Neural progenitor cell (in vitro differentiated cells): Measurements from ENCODE around the gene CCNG2. TPM values are rescaled to one million over a fixed set of nuclear protein-coding genes. Genes with fewer than 3 reads are reported as not detected.

Source experiments
- DNase-seq: peaks from one replicate; pipeline ENCODE4 v3.0.0-alpha.2; 2016; ENCODE audit warnings: low spot score
- H2AFZ ChIP-seq: fragments of 200-600 bp; sonication (generic); replicated peaks from 2 replicates; pipeline ENCODE4 v1.6.1; 2016; ENCODE audit warnings: antibody characterized with exemption
- H3F3A ChIP-seq: fragments of 200-600 bp; sonication (generic); 2 replicates; pipeline ENCODE4 v1.6.1; 2016; ENCODE audit warnings: antibody characterized with exemption, low read depth
- H3K27ac ChIP-seq: fragments of 200-600 bp; sonication (generic); 2 replicates; pipeline ENCODE4 v1.5.1; 2016; ENCODE audit warnings: mild to moderate bottlenecking
- H3K27me3 ChIP-seq: fragments of 200-600 bp; sonication (generic); 2 replicates; pipeline ENCODE4 v1.6.1; 2016; ENCODE audit warnings: mild to moderate bottlenecking, moderate library complexity
- H3K36me3 ChIP-seq: fragments of 200-600 bp; sonication (generic); 2 replicates; pipeline ENCODE4 v1.5.1; 2016
- H3K4me1 ChIP-seq: fragments of 200-600 bp; sonication (generic); 2 replicates; pipeline ENCODE4 v1.6.1; 2016; ENCODE audit warnings: mixed run types
- H3K4me2 ChIP-seq: fragments of 200-600 bp; sonication (generic); 2 replicates; pipeline ENCODE4 v1.6.1; 2016
- H3K4me3 ChIP-seq: fragments of 200-600 bp; sonication (generic); 2 replicates; pipeline ENCODE4 v1.5.1; 2016
- H3K79me2 ChIP-seq: fragments of 200-600 bp; sonication (generic); 2 replicates; pipeline ENCODE4 v1.6.1; 2016; ENCODE audit warnings: low read depth
- H3K9ac ChIP-seq: fragments of 200-600 bp; sonication (generic); 2 replicates; pipeline ENCODE4 v1.6.1; 2016
- H3K9me3 ChIP-seq: fragments of 200-600 bp; sonication (generic); 2 replicates; pipeline ENCODE4 v1.5.1; 2016; ENCODE audit warnings: low read depth
- H4K20me1 ChIP-seq: fragments of 200-600 bp; sonication (generic); 2 replicates; pipeline ENCODE4 v1.6.1; 2016; ENCODE audit warnings: low read depth
- H3K27ac Mint-ChIP-seq: 3 replicates; pipeline ENCODE4 v1.8.0; 2021; ENCODE audit warnings: mixed read lengths
- H3K27me3 Mint-ChIP-seq: 2 replicates; pipeline ENCODE4 v1.8.0; 2022; ENCODE audit warnings: low read depth, mild to moderate bottlenecking, inconsistent platforms, moderate library complexity, mixed read lengths; ENCODE audit not compliant: insufficient read depth
- H3K36me3 Mint-ChIP-seq: 3 replicates; pipeline ENCODE4 v1.8.0; 2021; ENCODE audit warnings: mixed read lengths
- H3K4me1 Mint-ChIP-seq: 3 replicates; pipeline ENCODE4 v1.8.0; 2021; ENCODE audit warnings: mixed read lengths
- H3K4me3 Mint-ChIP-seq: 3 replicates; pipeline ENCODE4 v1.8.0; 2021; ENCODE audit warnings: mild to moderate bottlenecking, moderate library complexity, mixed read lengths
- H3K9me3 Mint-ChIP-seq: 3 replicates; pipeline ENCODE4 v1.8.0; 2020; ENCODE audit warnings: mixed read lengths
- CTCF ChIP-seq: fragments of 200-600 bp; sonication (generic); IDR thresholded peaks from 2 replicates; pipeline ENCODE4 v1.5.1; 2017; ENCODE audit warnings: antibody characterized with exemption, mild to moderate bottlenecking
- EZH2 ChIP-seq: fragments of 200-600 bp; sonication (generic); IDR thresholded peaks from 2 replicates; pipeline ENCODE4 v1.6.1; 2017; ENCODE audit warnings: antibody characterized with exemption, mild to moderate bottlenecking, moderate library complexity
- EZH2phosphoT487 ChIP-seq: fragments of 200-600 bp; sonication (generic); IDR thresholded peaks from 2 replicates; pipeline ENCODE4 v1.6.1; 2017; ENCODE audit warnings: antibody characterized with exemption
- total RNA-seq: library from RNA; depleted of rRNA; stranded (reverse); fragments of >200 nt; gene quantifications from 2 replicates; pipeline ENCODE4 v1.2.3, GENCODE V29; 2015; ENCODE audit warnings: low replicate concordance

The CCNG2 gene
- total RNA-seq, 1 donor from 2014 or later, result 366 TPM

- DNase-seq, result no peak
- no peak overlapping the region for H3K4me3 ChIP-seq
- H3K9me3 Mint-ChIP-seq, result no peaks in the 10 kb centered on the region
- no peaks in the 10 kb centered on the region for H4K20me1 ChIP-seq
- H3K4me2 ChIP-seq, result no peak overlapping the region
- H3K9ac ChIP-seq, result no peak overlapping the region
- TF ChIP-seq EZH2phosphoT487 (no peak), CTCF (no peak), EZH2 (no peak)
- H2AFZ ChIP-seq, result no peak overlapping the region
- H3K79me2 ChIP-seq, result no peaks in the 10 kb centered on the region
- H3K27me3 Mint-ChIP-seq, result peaks cover 6% of the 10 kb centered on the region
- H3K27ac Mint-ChIP-seq, result peak overlapping the region; percentile 32
- H3K27ac ChIP-seq, result no peak overlapping the region
- no peaks in the 10 kb centered on the region for H3K9me3 ChIP-seq
- no peaks in the 10 kb centered on the region for H3K36me3 ChIP-seq
- peaks cover 14% of the 10 kb centered on the region for H3K4me1 Mint-ChIP-seq
- peaks cover 13% of the 10 kb centered on the region for H3K4me1 ChIP-seq
- peaks cover under 1% of the 10 kb centered on the region for H3K27me3 ChIP-seq
- H3K36me3 Mint-ChIP-seq, result peaks cover 2% of the 10 kb centered on the region
- no peaks in the 10 kb centered on the region for H3F3A ChIP-seq
- H3K4me3 Mint-ChIP-seq, result no peak overlapping the region
Measured at GRCh38 chr4:77199701-77200100, 42.7 kb downstream of the CCNG2 start.

GRCh38 chr4:77201343-77201742 is 44.3 kb downstream of the CCNG2 start:
- DNase-seq, result no peak
- H3K9me3 Mint-ChIP-seq, result no peaks in the 10 kb centered on the region
- Histone ChIP-seq H3K9ac (no peak overlapping the region), H3F3A (no peaks in the 10 kb centered on the region), H3K79me2 (no peaks in the 10 kb centered on the region), H4K20me1 (no peaks in the 10 kb centered on the region), H2AFZ (no peak overlapping the region), H3K4me3 (no peak overlapping the region), H3K9me3 (no peaks in the 10 kb centered on the region), H3K36me3 (no peaks in the 10 kb centered on the region), H3K4me1 (peaks cover 13% of the 10 kb centered on the region), H3K27ac (no peak overlapping the region), H3K27me3 (no peaks in the 10 kb centered on the region), H3K4me2 (no peak overlapping the region)
- peaks cover 14% of the 10 kb centered on the region for H3K4me1 Mint-ChIP-seq
- H3K27me3 Mint-ChIP-seq, result peaks cover 4% of the 10 kb centered on the region
- no peak overlapping the region for H3K4me3 Mint-ChIP-seq
- no peak overlapping the region for H3K27ac Mint-ChIP-seq
- H3K36me3 Mint-ChIP-seq, result peaks cover 2% of the 10 kb centered on the region
- no peak for TF ChIP-seq CTCF
- no peak for TF ChIP-seq EZH2
- no peak for TF ChIP-seq EZH2phosphoT487

GRCh38 chr4:77201857-77202256 is 44.9 kb downstream of the CCNG2 start:
- H4K20me1 ChIP-seq, result no peaks in the 10 kb centered on the region
- Mint-ChIP-seq H3K4me1 (peaks cover 10% of the 10 kb centered on the region), H3K4me3 (no peak overlapping the region), H3K9me3 (no peaks in the 10 kb centered on the region), H3K36me3 (peaks cover 2% of the 10 kb centered on the region), H3K27ac (no peak overlapping the region), H3K27me3 (peaks cover 4% of the 10 kb centered on the region)
- no peak overlapping the region for H3K4me3 ChIP-seq
- no peak overlapping the region for H2AFZ ChIP-seq
- no peaks in the 10 kb centered on the region for H3K27me3 ChIP-seq
- no peaks in the 10 kb centered on the region for H3K79me2 ChIP-seq
- H3K27ac ChIP-seq, result no peak overlapping the region
- no peaks in the 10 kb centered on the region for H3K9me3 ChIP-seq
- H3K9ac ChIP-seq, result no peak overlapping the region
- no peaks in the 10 kb centered on the region for H3K36me3 ChIP-seq
- no peak for DNase-seq
- H3K4me2 ChIP-seq, result no peak overlapping the region
- peaks cover 11% of the 10 kb centered on the region for H3K4me1 ChIP-seq
- H3F3A ChIP-seq, result no peaks in the 10 kb centered on the region
- TF ChIP-seq CTCF, result no peak
